H1 (cell line): ENCODE results near the gene FLVCR2. TPM values are rescaled to one million over a fixed set of nuclear protein-coding genes. Genes with fewer than 3 reads are reported as not detected.

Experiments used
- CTCF ChIA-PET: fragments of 300-600 bp; sonication (Branson Sonifier 250); formaldehyde crosslinking; loops from one replicate; lab custom pipeline; 2021; ENCODE audit not compliant: partially characterized antibody; lab: Charles Lee
- POLR2A ChIA-PET: fragments of 300-600 bp; sonication (Branson Sonifier 250); formaldehyde crosslinking; loops from one replicate; lab custom pipeline; 2021; ENCODE audit warnings: inconsistent platforms; ENCODE audit not compliant: partially characterized antibody; lab: Charles Lee
- DNase-seq, 2 experiments: peaks; one replicate each; pipeline versions ENCODE4 v3.0.0 to v3.0.0-alpha.2; 2010 to 2022; ENCODE audit warnings: low spot score in 2 of 2, low read depth in 1 of 2, mixed read lengths in 1 of 2
- FAIRE-seq: peaks from 2 replicates; lab custom pipeline; 2011; peaks lifted over from hg19 to GRCh38; lab: Jason Lieb, UNC
- H2AFZ ChIP-seq: 2 replicates; pipeline ENCODE4 v1.8.1; 2012; ENCODE audit warnings: low read length, inconsistent platforms
- H2AK5ac ChIP-seq: 2 replicates; pipeline ENCODE4 v1.6.1; 2013; ENCODE audit warnings: low read depth, low read length
- H2BK120ac ChIP-seq: replicated peaks from 2 replicates; pipeline ENCODE3; 2013; ENCODE audit warnings: low read depth, low read length, inconsistent platforms
- H2BK12ac ChIP-seq: 2 replicates; pipeline ENCODE4 v1.6.1; 2013; ENCODE audit warnings: low read depth, low read length
- H2BK15ac ChIP-seq: 2 replicates; pipeline ENCODE4 v1.6.1; 2013; ENCODE audit warnings: low read length
- H2BK20ac ChIP-seq: 2 replicates; pipeline ENCODE4 v1.6.1; 2013; ENCODE audit warnings: low read length
- H2BK5ac ChIP-seq: 2 replicates; pipeline ENCODE4 v1.6.1; 2013; ENCODE audit warnings: low read depth, low read length
- H3K14ac ChIP-seq: 2 replicates; pipeline ENCODE4 v1.6.1; 2013; ENCODE audit warnings: inconsistent platforms; ENCODE audit not compliant: insufficient read length
- H3K18ac ChIP-seq: 2 replicates; pipeline ENCODE4 v1.6.1; 2013; ENCODE audit warnings: low read length; ENCODE audit errors: extremely low read depth
- H3K23ac ChIP-seq: 2 replicates; pipeline ENCODE4 v1.6.1; 2013; ENCODE audit warnings: inconsistent platforms; ENCODE audit not compliant: insufficient read length
- H3K23me2 ChIP-seq: 2 replicates; pipeline ENCODE4 v1.6.1; 2013; ENCODE audit warnings: low read depth, low read length
- H3K27ac ChIP-seq: 2 replicates; pipeline ENCODE4 v1.6.1; 2011; ENCODE audit warnings: low read depth, low read length, inconsistent platforms
- H3K27me3 ChIP-seq, 4 experiments: replicated peaks in 1 of 4; 1 replicate in 1 of 4; 2 replicates in 3 of 4; pipeline versions ENCODE4 v1.6.1 to v1.8.1; 2011 to 2013; ENCODE audit warnings: low read length in 3 of 4, mild to moderate bottlenecking in 3 of 4, inconsistent platforms in 2 of 4, mixed read lengths in 2 of 4, moderate library complexity in 1 of 4; ENCODE audit not compliant: control insufficient read depth in 3 of 4, insufficient read depth in 3 of 4; ENCODE audit errors: extremely low read depth in 1 of 4
- H3K36me3 ChIP-seq, 4 experiments: 2 replicates each; pipeline versions ENCODE4 v1.6.1 to v1.8.1; 2011 to 2013; ENCODE audit warnings: mild to moderate bottlenecking in 4 of 4, low read length in 3 of 4, moderate library complexity in 2 of 4, control low read depth in 1 of 4, inconsistent platforms in 1 of 4; ENCODE audit not compliant: insufficient read depth in 4 of 4, control insufficient read depth in 2 of 4
- H3K4ac ChIP-seq: replicated peaks from 2 replicates; pipeline ENCODE3; 2013; ENCODE audit warnings: low read length, low read depth, mixed read lengths, inconsistent platforms; ENCODE audit not compliant: insufficient read length
- H3K4me1 ChIP-seq, 4 experiments: replicated peaks in 1 of 4; 1 replicate in 1 of 4; 2 replicates in 3 of 4; pipeline versions ENCODE4 v1.6.1 to v1.8.1; 2011 to 2013; ENCODE audit warnings: low read length in 3 of 4, inconsistent platforms in 2 of 4, mixed read lengths in 1 of 4; ENCODE audit not compliant: insufficient read depth in 4 of 4, control insufficient read depth in 3 of 4
- H3K4me2 ChIP-seq, 2 experiments: 2 replicates each; pipeline versions ENCODE4 v1.6.1 to v1.8.1; 2011 to 2013; ENCODE audit warnings: low read depth in 2 of 2, low read length in 2 of 2, control low read depth in 1 of 2, inconsistent platforms in 1 of 2, mild to moderate bottlenecking in 1 of 2; ENCODE audit not compliant: insufficient read depth in 1 of 2
- H3K4me3 ChIP-seq, 4 experiments: fragments of 200-600, 300-600 bp in 1 of 4; sonication (generic), shearing (Covaris generic), sonication (Bioruptor Twin) in 1 of 4; 2 replicates each; pipeline versions ENCODE4 v1.5.1 to v1.8.1; 2011 to 2016; ENCODE audit warnings: low read length in 4 of 4, low read depth in 3 of 4, control low read depth in 2 of 4, inconsistent platforms in 2 of 4, mild to moderate bottlenecking in 2 of 4, mixed read lengths in 1 of 4, moderate library complexity in 1 of 4; ENCODE audit not compliant: insufficient read depth in 2 of 4; ENCODE audit errors: extremely low read depth in 1 of 4
- H3K56ac ChIP-seq: replicated peaks from 2 replicates; pipeline ENCODE3; 2013; ENCODE audit warnings: low read depth, mild to moderate bottlenecking, mixed read lengths, low read length, inconsistent platforms; ENCODE audit not compliant: insufficient read length
- H3K79me1 ChIP-seq: 2 replicates; pipeline ENCODE4 v1.6.1; 2013; ENCODE audit warnings: low read depth, low read length, control low read depth
- H3K79me2 ChIP-seq, 2 experiments: 2 replicates each; pipeline versions ENCODE4 v1.6.1 to v1.8.1; 2012 to 2013; ENCODE audit warnings: low read length in 2 of 2, mild to moderate bottlenecking in 2 of 2, inconsistent platforms in 1 of 2; ENCODE audit not compliant: insufficient read depth in 2 of 2, control insufficient read depth in 1 of 2
- H3K9ac ChIP-seq, 4 experiments: replicated peaks in 1 of 4; 1 replicate in 1 of 4; 2 replicates in 3 of 4; pipeline versions ENCODE4 v1.6.1 to v1.8.1; 2011 to 2013; ENCODE audit warnings: low read depth in 3 of 4, low read length in 3 of 4, control low read depth in 2 of 4, mild to moderate bottlenecking in 2 of 4, moderate library complexity in 2 of 4, inconsistent platforms in 1 of 4; ENCODE audit errors: extremely low read depth in 1 of 4
- H3K9me3 ChIP-seq, 2 experiments: 2 replicates each; pipeline versions ENCODE4 v1.6.1 to v1.8.1; 2012 to 2013; ENCODE audit warnings: mild to moderate bottlenecking in 2 of 2, moderate library complexity in 2 of 2, control low read depth in 1 of 2, inconsistent platforms in 1 of 2, low read depth in 1 of 2, low read length in 1 of 2, mixed read lengths in 1 of 2; ENCODE audit not compliant: insufficient read depth in 2 of 2
- H4K20me1 ChIP-seq, 2 experiments: replicated peaks in 1 of 2; 2 replicates each; pipeline versions ENCODE3 to v1.8.1; 2011 to 2013; ENCODE audit warnings: inconsistent platforms in 2 of 2, low read length in 2 of 2, mild to moderate bottlenecking in 1 of 2; ENCODE audit not compliant: insufficient read depth in 2 of 2, control insufficient read depth in 1 of 2
- H4K5ac ChIP-seq: 2 replicates; pipeline ENCODE4 v1.6.1; 2013; ENCODE audit warnings: low read length, low read depth, mixed read lengths, inconsistent platforms; ENCODE audit not compliant: insufficient read length
- H4K8ac ChIP-seq: 2 replicates; pipeline ENCODE4 v1.8.0; 2013; ENCODE audit warnings: mild to moderate bottlenecking, moderate library complexity, low read length, inconsistent platforms; ENCODE audit not compliant: insufficient read depth; ENCODE audit errors: extremely low read depth
- H4K91ac ChIP-seq: replicated peaks from 2 replicates; pipeline ENCODE3; 2013; ENCODE audit warnings: low read length, mixed read lengths, inconsistent platforms; ENCODE audit not compliant: insufficient read length
- ASH2L ChIP-seq: fragments of 200-600, 300-600 bp; sonication (generic); IDR thresholded peaks from one replicate; pipeline ENCODE4 v1.7.1; 2017; ENCODE audit warnings: low read length
- ATF2 ChIP-seq: IDR thresholded peaks from 2 replicates; pipeline ENCODE4 v1.6.1; 2012; ENCODE audit warnings: low read length, inconsistent platforms
- CHD1 ChIP-seq: IDR thresholded peaks from 2 replicates; pipeline ENCODE4 v1.6.1; 2012; ENCODE audit warnings: low read depth, low read length, improper control_type of control experiment
- JUN ChIP-seq: IDR thresholded peaks from 2 replicates; pipeline ENCODE4 v1.6.1; 2011; ENCODE audit warnings: low read depth, mild to moderate bottlenecking, improper control_type of control experiment, low read length
- POLR2A ChIP-seq, 2 experiments: IDR thresholded peaks; 1 replicate in 1 of 2; 2 replicates in 1 of 2; pipeline ENCODE4 v1.6.1; 2011; ENCODE audit warnings: low read depth in 2 of 2, low read length in 2 of 2, mild to moderate bottlenecking in 2 of 2; ENCODE audit errors: control extremely low read depth in 1 of 2
- RAD21 ChIP-seq, 2 experiments: IDR thresholded peaks in 1 of 2; conservative IDR thresholded peaks in 1 of 2; 2 replicates each; pipeline ENCODE4 v1.6.1; 2011; ENCODE audit warnings: low read depth in 2 of 2, low read length in 2 of 2, improper control_type of control experiment in 1 of 2, inconsistent platforms in 1 of 2, mild to moderate bottlenecking in 1 of 2, moderate library complexity in 1 of 2
- RBBP5 ChIP-seq: IDR thresholded peaks from 2 replicates; pipeline ENCODE4 v1.7.1; 2012; ENCODE audit warnings: low read depth, mild to moderate bottlenecking, inconsistent platforms, low read length, moderate library complexity, borderline replicate concordance
- SAP30 ChIP-seq: fragments of 300-600 bp; sonication (generic); IDR thresholded peaks from 2 replicates; pipeline ENCODE4 v1.7.1; 2012; ENCODE audit warnings: low read length, moderate library complexity, mild to moderate bottlenecking, inconsistent platforms; ENCODE audit not compliant: insufficient read depth, insufficient replicate concordance
- SP4 ChIP-seq: IDR thresholded peaks from 2 replicates; pipeline ENCODE4 v1.6.1; 2012; ENCODE audit warnings: low read length, inconsistent platforms
- YY1 ChIP-seq: IDR thresholded peaks from 2 replicates; pipeline ENCODE4 v1.6.1; 2011; ENCODE audit warnings: low read depth, mild to moderate bottlenecking, low read length
- ZNF274 ChIP-seq: IDR thresholded peaks from 2 replicates; pipeline ENCODE4 v1.7.0; 2012; ENCODE audit warnings: low read length, borderline replicate concordance; ENCODE audit errors: extremely low read depth
- WGBS, 2 experiments: shearing (Covaris generic) in 1 of 2; methylation state at CpG; one replicate each; pipeline versions ENCODE4 v1.1.6 to v1.1.7; 2013 to 2015; ENCODE audit warnings: low lambda C conversion rate in 2 of 2, mixed read lengths in 2 of 2, inconsistent platforms in 1 of 2, low coverage in 1 of 2, missing lambda C conversion rate in 1 of 2; ENCODE audit not compliant: insufficient replicate concordance in 2 of 2, insufficient coverage in 1 of 2, insufficient read length in 1 of 2; ENCODE audit errors: extremely low coverage in 1 of 2, missing lambda C conversion rate in 1 of 2; 5-methylcytosine and 5-hydroxymethylcytosine counted together
- polyA plus RNA-seq, 7 experiments: library from polyadenylated mRNA; depleted of rRNA in 3 of 7; stranded (reverse) in 5 of 7; unstranded in 2 of 7; fragments of >200 nt in 5 of 7; fragments of 200-250 nt in 2 of 7; gene quantifications; 1 replicate in 5 of 7; 2 replicates in 1 of 7; 4 replicates in 1 of 7; pipeline versions ENCODE4 v1.2.1 to v1.2.3, GENCODE V29; 2011 to 2013; ENCODE audit warnings: missing spikeins in 2 of 7, mixed read lengths in 2 of 7
- total RNA-seq: library from RNA; stranded (reverse); fragmentation: NEBNext Ultra II Directional; extraction: Animal tissue kit (Norgen Biotek cat#: 25700); gene quantifications from 2 replicates; pipeline ENCODE4 v1.2.1, GENCODE V29; 2021

Gene FLVCR2
- total and polyA plus RNA-seq, 2 of the 8 experiments (the other 6 are each of a cell fraction or from before 2014, with no cell fraction given): 7.1 to 8.2 TPM

- no peak overlapping the region for H3K4me3 ChIP-seq
- no peak overlapping the region for H4K91ac ChIP-seq
- FAIRE-seq (no peak), DNase-seq (no peak)
- H3K14ac ChIP-seq: no peak overlapping the region
- H4K8ac ChIP-seq: no peak overlapping the region
- no peak overlapping the region for H3K18ac ChIP-seq
- no peaks in the 10 kb centered on the region for H3K36me3 ChIP-seq
- no peak overlapping the region for H2BK12ac ChIP-seq
- H2BK20ac ChIP-seq: no peak overlapping the region
- H3K56ac ChIP-seq: no peak overlapping the region
- H3K4me1 ChIP-seq: no peaks in the 10 kb centered on the region
- no peak overlapping the region for H2AFZ ChIP-seq
- H3K79me1 ChIP-seq: no peaks in the 10 kb centered on the region
- no peaks in the 10 kb centered on the region for H3K23me2 ChIP-seq
- H2BK15ac ChIP-seq: no peak overlapping the region
- no peak overlapping the region for H3K27ac ChIP-seq
- no peaks in the 10 kb centered on the region for H3K79me2 ChIP-seq
- no peak overlapping the region for H4K5ac ChIP-seq
- H2AK5ac ChIP-seq: no peak overlapping the region
- no peak overlapping the region for H3K23ac ChIP-seq
- no peaks in the 10 kb centered on the region for H4K20me1 ChIP-seq
- CTCF ChIA-PET: interaction anchor here (1.2 to 2.2 kb wide), 4 partner anchors 15 to 27 kb away, joined by 3 to 6 read pairs (median 4); no protein-coding TSS in a partner anchor
- no peak overlapping the region for H3K4ac ChIP-seq
- WGBS, 2 experiments: 89% methylated on average over 5 of the region's 5 CpGs; no CpG with 5 or more reads in 1 of the 2 experiments
- no peak overlapping the region for H2BK120ac ChIP-seq
- no peaks in the 10 kb centered on the region for H3K27me3 ChIP-seq
- no peak overlapping the region for H3K4me2 ChIP-seq
- no peak overlapping the region for H3K9ac ChIP-seq
- POLR2A ChIA-PET: no interaction called here
- H2BK5ac ChIP-seq: no peak overlapping the region
- no peaks in the 10 kb centered on the region for H3K9me3 ChIP-seq
- TF ChIP-seq CHD1 (no peak), SAP30 (no peak), SP4 (no peak), RAD21 (IDR thresholded peaks at IDR 0.05 in 1 of 2, conservative IDR thresholded peaks at IDR 0.05 in 1 of 2; ENCODE audit: low read depth in 2 of 2, low read length in 2 of 2) (no peak), POLR2A (IDR thresholded peaks at IDR 0.05; ENCODE audit: control extremely low read depth in 1 of 2, low read depth in 2 of 2, low read length in 2 of 2) (no peak), RBBP5 (no peak), ASH2L (no peak), YY1 (no peak), ZNF274 (no peak), JUN (no peak), ATF2 (no peak)
Measured at GRCh38 chr14:75533791-75534555, 44.4 kb upstream of the FLVCR2 start.
